ENCODE results near the gene LEPROT. TPM values are rescaled to one million over a fixed set of nuclear protein-coding genes. Genes with fewer than 3 reads are reported as not detected.

The LEPROT gene
- total RNA-seq, 1 experiment from 2014 or later: 25.7 TPM

- TF ChIP-seq REST (IDR thresholded peaks at IDR 0.05; ENCODE audit: low read depth) (no peak), EZH2 (IDR thresholded peaks at IDR 0.05) (no peak), CTCF (IDR thresholded peaks at IDR 0.05 in 2 of 3, conservative IDR thresholded peaks at IDR 0.05 in 1 of 3; ENCODE audit: borderline replicate concordance in 1 of 3, insufficient read depth in 1 of 3, low read depth in 2 of 3, low read length in 2 of 3) (no peak)
Measured at GRCh38 chr1:65429078-65429477, 8.6 kb downstream of the LEPROT start (continued).

- Histone ChIP-seq H4K20me1 (ENCODE audit: insufficient read depth) (no peaks in the 10 kb centered on the region), H3K27me3 (ENCODE audit: insufficient read depth, low read length) (no peaks in the 10 kb centered on the region), H2AFZ (ENCODE audit: low read depth, low read length, poor library complexity, severe bottlenecking) (no peak overlapping the region), H3K4me2 (ENCODE audit: low read length) (peak overlapping the region; percentile 44), H3K79me2 (ENCODE audit: insufficient read depth, low read length) (peaks cover 4% of the 10 kb centered on the region), H3K4me3 (replicated peaks in 1 of 2; ENCODE audit: low read depth in 1 of 2, low read length in 2 of 2) (no peak overlapping the region), H3K36me3 (ENCODE audit: control insufficient read depth in 1 of 2, insufficient read depth in 2 of 2, low read length in 2 of 2) (peaks cover 0 to 3% of the 10 kb centered on the region in 2 experiments; a peak in 2 of 4 replicates), H3K4me1 (ENCODE audit: control insufficient read depth in 1 of 2, insufficient read depth in 2 of 2, low read length in 2 of 2) (peaks cover 9 to 30% of the 10 kb centered on the region in 2 experiments), H3K9me3 (ENCODE audit: control insufficient read depth in 1 of 2, insufficient read depth in 1 of 2, low read depth in 1 of 2, low read length in 2 of 2) (no peaks in the 10 kb centered on the region), H3K27ac (ENCODE audit: low read depth, low read length) (no peak overlapping the region), H3K9ac (ENCODE audit: low read length) (no peak overlapping the region), H3K9me2 (ENCODE audit: insufficient read depth) (no peaks in the 10 kb centered on the region)
- ChIA-PET CTCF (interaction anchor here (2.8 kb wide), 1 partner anchor 10 kb away, joined by 13 read pairs; the partner anchor contains the start of genes LEPR and LEPROT), RAD21 (ENCODE audit: low non-redundant PET in 1 of 2, low total read pairs in 2 of 2, uncharacterized antibody in 2 of 2, unreplicated experiment in 2 of 2) (no interaction called here), POLR2A (interaction anchor here (1.3 kb wide), 1 partner anchor 10 kb away, joined by 3 read pairs; the partner anchor contains the start of genes LEPR and LEPROT)
- DNase-seq (ENCODE audit: low read depth, low spot score) (no peak), ATAC-seq (no peak)
- intact Hi-C loops (cut with micrococcal nuclease): loop anchor here (10.0 kb wide), 3 partner anchors 195 to 815 kb away; no protein-coding TSS in a partner anchor
- TF ChIP-seq JUND (IDR thresholded peaks at IDR 0.05): 0 out of 2 replicates have a peak, but pooled peaks have one; percentile 45
- TF ChIP-seq ZBTB33 (IDR thresholded peaks at IDR 0.05; ENCODE audit: extremely low read depth, insufficient replicate concordance, low read length): no peak
- peak; percentile 61 for TF ChIP-seq FOSL1 (IDR thresholded peaks at IDR 0.05; ENCODE audit: low read depth)
- peak; percentile 47 for TF ChIP-seq CEBPB (IDR thresholded peaks at IDR 0.05; ENCODE audit: low read depth)
- no TSS peak for BruUV-seq (replicated peaks)
Measured at GRCh38 chr1:65429806-65430205, 9.3 kb downstream of the LEPROT start.
